Fibroblast of upper back skin (primary cell): ENCODE measurements around the gene NPS.
A peak's percentile ranks its signal among the peaks of the same experiment; 100 is the strongest.

Experiments
- DNase-seq: peaks from one replicate; pipeline ENCODE4 v3.0.0-alpha.2; 2013

NPS gene

GRCh38 chr10:127563718-127564553, 14.8 kb downstream of the NPS start:
- DNase-seq = no peak

DNA sequence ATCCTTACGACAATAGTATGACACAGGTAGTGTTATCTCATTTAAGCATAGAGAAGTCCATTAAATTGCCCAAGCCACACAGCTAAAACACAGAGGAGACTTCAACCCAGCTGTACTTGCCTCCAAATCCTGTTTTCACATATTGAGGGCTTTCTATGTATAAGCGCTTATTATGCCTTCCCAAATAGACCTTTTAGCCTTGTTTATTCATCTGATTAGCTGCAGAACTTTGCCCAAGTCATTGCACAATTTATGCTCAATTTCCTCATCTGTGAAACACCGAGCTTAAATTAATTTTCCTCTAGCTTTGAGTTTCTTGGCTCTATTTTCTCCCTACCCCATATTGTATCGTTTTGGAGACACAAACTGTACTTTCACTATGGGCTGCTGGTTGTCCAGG, 15.5 kb downstream of the NPS start:
- DNase-seq = no peak

DNA sequence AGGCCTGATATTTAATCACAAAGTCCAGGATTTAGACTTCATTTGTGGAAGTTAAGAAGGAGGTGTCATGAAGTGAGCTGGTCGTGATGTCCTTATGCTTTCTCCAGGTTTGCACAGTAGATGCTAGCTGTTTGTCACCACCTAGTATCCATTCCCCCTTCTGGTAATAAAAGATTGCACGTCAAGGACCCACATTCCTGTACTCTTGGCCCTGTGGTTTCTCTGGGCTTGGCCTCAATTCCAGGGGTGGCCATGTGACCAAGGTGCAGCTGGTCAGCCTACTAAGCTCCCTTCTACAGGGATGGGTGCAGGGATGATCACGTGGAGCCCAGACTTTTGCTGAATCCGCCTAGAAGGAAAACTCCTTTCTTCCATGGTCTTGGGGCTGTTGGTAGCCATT, 16.5 kb downstream of the NPS start:
- DNase-seq = no peak

DNA sequence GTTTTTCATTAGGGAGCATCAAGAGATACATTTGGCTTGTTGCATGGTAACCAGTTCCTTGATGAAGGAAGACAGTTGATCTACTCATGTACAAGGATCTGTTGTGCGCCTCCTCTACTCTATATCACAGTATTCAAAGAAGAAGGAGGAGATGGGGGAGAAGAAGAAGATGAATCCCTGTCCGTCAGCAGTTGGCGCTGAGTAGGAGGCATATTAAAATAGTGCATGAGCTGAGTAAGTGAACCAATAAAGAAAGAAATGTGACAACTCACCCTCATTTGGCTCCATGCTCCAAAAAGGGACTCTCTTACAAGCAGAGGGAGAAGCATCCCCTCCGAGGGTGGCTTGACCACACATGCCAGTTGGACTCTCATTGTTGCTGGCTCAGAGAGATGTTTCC, 20.1 kb downstream of the NPS start:
- DNase-seq = no peak

- no peak for DNase-seq
These were observed 20.9 kb downstream of the NPS start for GRCh38 chr10:127570036-127570435.

GRCh38 chr10:127571386-127571785, 22.3 kb downstream of the NPS start:
- DNase-seq = no peak

DNA sequence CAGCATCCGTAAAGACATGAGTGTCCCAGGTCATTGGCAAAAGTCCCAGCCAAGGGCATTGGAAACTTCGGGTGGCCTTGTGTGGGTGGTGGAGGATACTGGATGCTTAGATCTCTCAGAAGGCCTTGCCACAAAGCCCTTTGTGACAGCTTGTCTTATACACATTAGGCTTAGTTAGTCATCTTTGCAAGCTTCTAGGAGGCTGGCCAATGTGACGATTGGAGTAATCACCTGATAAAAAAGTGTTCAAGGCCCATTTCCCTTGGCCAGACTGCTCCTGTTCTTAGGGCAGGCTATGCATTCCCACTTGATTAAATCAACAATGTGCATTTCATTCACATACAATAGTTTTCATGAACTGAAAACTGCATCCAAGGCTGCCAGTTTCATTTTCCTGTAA, 26.9 kb downstream of the NPS start:
- DNase-seq = no peak

DNA sequence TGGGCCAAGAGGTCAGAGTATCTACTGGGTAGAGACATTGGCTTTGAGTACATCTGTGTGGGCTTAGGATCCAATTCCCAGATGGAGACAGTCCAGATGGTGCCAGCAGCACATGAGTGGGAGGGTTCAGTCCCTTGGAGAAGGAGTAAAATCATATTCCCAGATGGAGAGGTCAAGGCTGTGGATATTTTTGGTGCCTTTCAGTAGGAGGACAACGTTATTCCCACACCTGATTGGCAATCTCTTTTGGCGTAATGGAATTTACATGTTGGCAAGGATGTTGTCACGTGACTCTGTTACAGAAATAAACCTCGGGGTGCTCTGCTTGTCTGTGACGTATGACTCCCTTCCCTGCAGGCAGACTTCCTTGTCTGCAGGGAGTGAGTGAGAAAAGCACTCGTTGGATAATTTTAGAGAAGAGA, 27.6 kb downstream of the NPS start:
- DNase-seq = peak; percentile 3

GRCh38 chr10:127577376-127578258, 28.5 kb downstream of the NPS start:
- peak; percentile 18 for DNase-seq

- DNase-seq = no peak
These were observed 29.3 kb downstream of the NPS start for GRCh38 chr10:127578259-127578960.

DNA sequence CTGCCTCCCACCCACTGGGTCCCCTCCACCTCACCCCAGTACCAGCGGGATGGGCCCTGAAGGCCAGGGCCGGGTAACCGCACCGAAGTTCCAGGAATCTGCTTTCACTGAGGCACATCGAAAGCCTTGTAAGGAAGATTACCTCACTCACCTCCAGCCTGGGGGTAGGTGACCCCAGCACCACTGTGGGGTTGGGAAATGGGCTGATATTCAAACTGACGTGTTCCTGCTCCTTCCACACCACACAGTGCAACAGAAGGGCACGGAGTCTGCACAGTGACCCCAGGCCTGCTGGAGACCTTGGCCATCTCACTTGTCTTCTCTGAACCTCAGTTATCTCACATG, 29.8 kb downstream of the NPS start:
- no peak for DNase-seq

GRCh38 chr10:127579640-127580039, 30.5 kb downstream of the NPS start:
- DNase-seq = no peak

DNA sequence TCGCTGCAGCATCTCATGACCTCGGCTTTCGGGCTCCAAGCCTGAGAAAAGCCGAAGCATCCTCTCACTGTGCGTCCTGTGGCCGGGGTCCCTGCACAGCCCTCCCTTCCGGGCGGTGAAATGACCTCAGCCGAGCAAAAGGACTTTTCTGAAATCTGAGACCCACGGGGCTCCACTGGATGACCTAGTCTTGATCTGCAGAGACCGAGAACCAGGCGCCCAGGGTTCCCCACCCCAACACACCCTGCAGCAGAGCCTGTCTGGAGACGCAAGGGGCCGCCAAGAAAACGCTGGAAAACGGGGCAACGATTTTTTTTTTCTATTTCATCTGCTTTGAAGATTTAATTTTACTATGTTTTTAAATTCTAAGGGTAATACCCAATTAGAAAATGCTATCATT, 31.7 kb downstream of the NPS start:
- no peak for DNase-seq

DNA sequence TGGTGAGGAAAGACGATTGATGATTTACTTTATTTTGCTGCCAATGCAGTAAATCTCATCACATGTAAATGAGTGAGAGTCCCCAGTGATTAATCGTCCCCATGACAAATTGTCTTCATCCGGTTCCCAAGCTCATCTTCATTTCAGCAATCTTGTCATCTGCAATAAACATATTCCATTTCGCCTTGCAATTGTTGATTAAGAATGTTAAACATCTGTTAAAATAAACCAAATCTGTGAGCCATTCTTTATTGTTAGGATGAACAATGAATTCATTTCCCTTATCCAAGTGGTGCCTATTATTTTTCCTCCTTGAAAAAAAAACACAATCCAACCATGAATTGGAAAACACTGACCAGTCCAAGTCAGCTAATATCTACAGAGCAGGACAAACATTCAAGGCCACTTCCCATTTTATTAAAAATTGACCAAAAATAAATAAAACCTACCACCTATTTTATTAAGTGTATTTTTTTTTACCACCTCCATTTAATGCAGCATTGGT, 36.5 kb downstream of the NPS start:
- DNase-seq = no peak

DNA sequence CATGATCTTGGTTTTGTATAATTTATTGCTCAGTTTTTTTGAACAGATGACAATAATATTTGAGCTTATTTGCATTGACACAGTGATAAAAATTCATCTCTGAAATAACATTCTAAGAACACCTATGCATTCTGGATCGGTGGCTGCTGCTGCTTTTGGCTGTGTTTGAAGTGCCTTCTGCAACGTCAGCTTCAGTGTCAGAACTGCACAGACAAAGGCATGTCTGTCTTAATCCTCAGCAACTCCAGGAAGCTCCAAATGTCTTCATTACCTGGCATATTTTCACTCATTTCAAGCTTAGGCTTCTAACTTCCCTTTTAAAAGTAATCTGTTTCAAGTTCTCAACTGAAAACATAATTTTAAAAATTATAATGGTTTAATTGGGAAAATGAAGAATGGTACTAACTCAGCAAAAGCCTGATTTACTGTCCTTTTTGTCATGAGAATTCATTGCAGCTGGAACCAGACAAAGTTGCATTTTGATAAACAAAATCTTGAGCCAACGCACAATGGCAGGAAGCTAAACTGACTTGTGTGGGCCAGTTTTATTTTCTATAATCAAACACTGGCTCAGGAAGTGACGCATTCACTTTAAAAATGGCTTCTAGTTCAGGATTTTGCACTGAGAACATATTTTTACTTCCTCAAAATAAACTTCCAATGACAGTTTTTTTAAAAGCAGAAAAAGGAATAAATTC, 38.7 kb downstream of the NPS start:
- no peak for DNase-seq

GRCh38 chr10:127592586-127592985, 43.5 kb downstream of the NPS start:
- no peak for DNase-seq

DNA sequence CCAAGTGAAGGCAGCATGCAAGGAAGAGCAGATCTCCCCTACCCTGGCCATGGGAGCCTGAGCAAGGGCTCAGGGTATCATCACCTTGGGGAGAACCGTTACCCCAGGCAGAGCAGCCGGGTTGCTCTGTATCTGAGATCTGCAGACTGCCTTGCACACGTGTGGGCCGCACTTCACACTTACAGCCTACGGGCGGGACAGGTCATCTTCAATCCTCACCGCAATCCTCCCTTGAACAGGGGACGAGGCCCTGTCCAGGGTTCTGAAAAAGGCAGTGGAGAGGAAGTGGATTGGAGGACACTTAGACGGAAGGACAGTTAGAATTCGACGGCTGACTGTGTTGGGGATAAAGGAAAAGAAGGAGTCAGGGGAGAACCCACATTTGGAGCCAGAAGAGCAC, 51.4 kb downstream of the NPS start:
- DNase-seq = peak; percentile 3
